HepG2 (cell line): ENCODE results near the gene IQUB. TPM values are rescaled to one million over a fixed set of nuclear protein-coding genes. Genes with fewer than 3 reads are reported as not detected.

Source experiments
- ATAC-seq: fragments of 200-7000 bp; cut with Tn5 transposase; 3 replicates; pipeline ENCODE4 v1.9.1; 2020; ENCODE audit warnings: mild to moderate bottlenecking, moderate library complexity
- BruUV-seq: library from RNA; stranded (reverse); fragments of 400-500 nt; replicated peaks from 2 replicates; lab custom pipeline; 2021; lab: Mats Ljungman, UMichigan
- CTCF ChIA-PET: fragments of 300-600 bp; formaldehyde crosslinking; extraction: SDS; loops from one replicate; lab custom pipeline; 2021; ENCODE audit warnings: low total read pairs, inconsistent platforms, low intra/inter-chr PET ratio; lab: Yijun Ruan, JAX
- POLR2A ChIA-PET: fragments of 350-600 bp; sonication (Branson Sonifier 250); formaldehyde crosslinking; loops from one replicate; lab custom pipeline; 2020; ENCODE audit warnings: antibody characterized with exemption, inconsistent platforms; lab: Yijun Ruan, JAX
- DNase-seq: peaks from one replicate; pipeline ENCODE4 v3.0.0-alpha.2; 2015; ENCODE audit warnings: low spot score
- FAIRE-seq: peaks from 3 replicates; lab custom pipeline; 2011; peaks lifted over from hg19 to GRCh38; lab: Jason Lieb, UNC
- H2AFZ ChIP-seq: one replicate; pipeline ENCODE4 v1.6.1; 2011; ENCODE audit warnings: low read length, inconsistent platforms
- H3K27ac ChIP-seq: fragments of 300-600 bp; 3 replicates; pipeline ENCODE4 v1.8.0; 2011; ENCODE audit warnings: mixed run types, mild to moderate bottlenecking, mixed read lengths, low read length, inconsistent platforms; ENCODE audit not compliant: insufficient read depth; ENCODE audit errors: extremely low read length
- H3K27me3 ChIP-seq, 2 experiments: fragments of 200-600 bp in 1 of 2; 2 replicates in 1 of 2; 3 replicates in 1 of 2; pipeline versions ENCODE4 v1.6.0 to v1.8.0; 2011; ENCODE audit warnings: low read length in 2 of 2, mild to moderate bottlenecking in 2 of 2, moderate library complexity in 2 of 2, inconsistent platforms in 1 of 2; ENCODE audit not compliant: insufficient read depth in 2 of 2, control insufficient read depth in 1 of 2
- H3K36me3 ChIP-seq, 2 experiments: fragments of 200-600 bp in 1 of 2; replicated peaks in 1 of 2; 2 replicates in 1 of 2; 3 replicates in 1 of 2; pipeline versions ENCODE4 v1.5.1 to v1.8.0; 2011; ENCODE audit warnings: low read length in 2 of 2, inconsistent platforms in 1 of 2; ENCODE audit not compliant: insufficient read depth in 2 of 2, control insufficient read depth in 1 of 2
- H3K4me1 ChIP-seq: 2 replicates; pipeline ENCODE4 v1.5.1; 2012; ENCODE audit warnings: low read length, inconsistent platforms; ENCODE audit not compliant: insufficient read depth
- H3K4me2 ChIP-seq: 2 replicates; pipeline ENCODE4 v1.6.0; 2011; ENCODE audit warnings: low read depth, low read length, inconsistent platforms
- H3K4me3 ChIP-seq, 3 experiments: fragments of 200-600 bp in 1 of 3; sonication (generic), shearing (Covaris generic) in 1 of 3; replicated peaks in 1 of 3; 2 replicates each; pipeline ENCODE4 v1.5.1; 2011 to 2016; ENCODE audit warnings: low read length in 3 of 3, inconsistent platforms in 2 of 3, low read depth in 2 of 3, mild to moderate bottlenecking in 2 of 3, control low read depth in 1 of 3, mixed read lengths in 1 of 3; ENCODE audit not compliant: insufficient read depth in 1 of 3
- H3K79me2 ChIP-seq: one replicate; pipeline ENCODE4 v1.6.1; 2011; ENCODE audit warnings: low read length, inconsistent platforms; ENCODE audit not compliant: insufficient read depth
- H3K9ac ChIP-seq: 2 replicates; pipeline ENCODE4 v1.6.0; 2011; ENCODE audit warnings: mild to moderate bottlenecking, low read depth, low read length, inconsistent platforms; ENCODE audit not compliant: insufficient read depth
- H3K9me3 ChIP-seq: 2 replicates; pipeline ENCODE4 v1.5.1; 2012; ENCODE audit warnings: mild to moderate bottlenecking, low read length
- H4K20me1 ChIP-seq: 2 replicates; pipeline ENCODE4 v1.6.0; 2011; ENCODE audit warnings: inconsistent platforms, mild to moderate bottlenecking, low read length, moderate library complexity; ENCODE audit not compliant: insufficient read depth
- ARID3A ChIP-seq: IDR thresholded peaks from 2 replicates; pipeline ENCODE4 v1.6.1; 2012; ENCODE audit warnings: low read depth, low read length, improper control_type of control experiment
- ATRX ChIP-seq: sonication (generic); formaldehyde crosslinking; IDR thresholded peaks from 2 replicates; pipeline ENCODE4 v1.4.0; 2020; ENCODE audit warnings: missing genetic modification reagents, borderline replicate concordance
- BRCA1 ChIP-seq: sonication (generic); formaldehyde crosslinking; IDR thresholded peaks from 2 replicates; pipeline ENCODE4 v1.4.0; 2020; ENCODE audit warnings: missing genetic modification reagents
- EEA1 ChIP-seq: sonication (generic); formaldehyde crosslinking; IDR thresholded peaks from 2 replicates; pipeline ENCODE4 v1.5.1; 2020; ENCODE audit warnings: mild to moderate bottlenecking, missing genetic modification reagents, borderline replicate concordance
- FOXK1 ChIP-seq: sonication (generic); formaldehyde crosslinking; IDR thresholded peaks from 2 replicates; pipeline ENCODE4 v1.4.0; 2020; ENCODE audit warnings: low read depth, missing genetic modification reagents, borderline replicate concordance
- FOXO1 ChIP-seq: sonication (generic); formaldehyde crosslinking; IDR thresholded peaks from 2 replicates; pipeline ENCODE4 v1.4.0; 2020; ENCODE audit warnings: missing genetic modification reagents
- HMG20A ChIP-seq: IDR thresholded peaks from 2 replicates; pipeline ENCODE4 v1.6.1; 2016; ENCODE audit warnings: borderline replicate concordance
- HOMEZ ChIP-seq: IDR thresholded peaks from 2 replicates; pipeline ENCODE4 v1.6.1; 2016; ENCODE audit warnings: low read depth
- NFE2L1 ChIP-seq: sonication (generic); formaldehyde crosslinking; IDR thresholded peaks from 2 replicates; pipeline ENCODE4 v1.4.0; 2020; ENCODE audit warnings: missing genetic modification reagents, mild to moderate bottlenecking, borderline replicate concordance
- PLSCR1 ChIP-seq: sonication (generic); formaldehyde crosslinking; IDR thresholded peaks from 2 replicates; pipeline ENCODE4 v1.5.0; 2020; ENCODE audit warnings: missing genetic modification reagents, mild to moderate bottlenecking, borderline replicate concordance
- PTBP1 ChIP-seq: fragments of 200-400 bp; formaldehyde crosslinking; IDR thresholded peaks from 2 replicates; pipeline ENCODE4 v1.6.1; 2018; ENCODE audit warnings: low read length, low read depth; ENCODE audit not compliant: poor library complexity, severe bottlenecking
- RARG ChIP-seq: sonication (generic); formaldehyde crosslinking; IDR thresholded peaks from 2 replicates; pipeline ENCODE4 v1.4.0; 2020; ENCODE audit warnings: low read depth, mild to moderate bottlenecking, missing genetic modification reagents
- SATB2 ChIP-seq: sonication (generic); formaldehyde crosslinking; IDR thresholded peaks from 2 replicates; pipeline ENCODE4 v1.5.0; 2020; ENCODE audit warnings: missing genetic modification reagents
- SIX4 ChIP-seq: sonication (generic); formaldehyde crosslinking; IDR thresholded peaks from 2 replicates; pipeline ENCODE4 v1.4.0; 2020; ENCODE audit warnings: missing genetic modification reagents
- SOX5 ChIP-seq: IDR thresholded peaks from 2 replicates; pipeline ENCODE4 v1.6.1; 2016; ENCODE audit warnings: borderline replicate concordance
- ZBTB8A ChIP-seq: sonication (generic); formaldehyde crosslinking; IDR thresholded peaks from 2 replicates; pipeline ENCODE4 v1.4.0; 2020; ENCODE audit warnings: mild to moderate bottlenecking, low read depth, missing genetic modification reagents, borderline replicate concordance
- ZNF235 ChIP-seq: sonication (generic); formaldehyde crosslinking; IDR thresholded peaks from 2 replicates; pipeline ENCODE4 v1.8.1; 2023; ENCODE audit warnings: mild to moderate bottlenecking, missing genetic modification reagents, borderline replicate concordance
- ZNF274 ChIP-seq: sonication (generic); formaldehyde crosslinking; IDR thresholded peaks from 2 replicates; pipeline ENCODE4 v1.5.1; 2020; ENCODE audit warnings: mild to moderate bottlenecking, missing genetic modification reagents
- ZNF709 ChIP-seq: sonication (generic); formaldehyde crosslinking; IDR thresholded peaks from 2 replicates; pipeline ENCODE4 v1.5.0; 2020; ENCODE audit warnings: mild to moderate bottlenecking, missing genetic modification reagents
- ZNF772 ChIP-seq: sonication (generic); formaldehyde crosslinking; IDR thresholded peaks from 2 replicates; pipeline ENCODE4 v1.5.0; 2020; ENCODE audit warnings: mild to moderate bottlenecking, missing genetic modification reagents
- ZNF883 ChIP-seq: sonication (generic); formaldehyde crosslinking; IDR thresholded peaks from 2 replicates; pipeline ENCODE4 v1.5.1; 2020; ENCODE audit warnings: mild to moderate bottlenecking, missing genetic modification reagents; ENCODE audit errors: not compliant biosample characterization
- WGBS: methylation state at CpG from one replicate; pipeline ENCODE4 v1.1.6; 2017; ENCODE audit warnings: low lambda C conversion rate; 5-methylcytosine and 5-hydroxymethylcytosine counted together
- in situ Hi-C: cut with HindIII; loops from 2 replicates; pipeline ENCODE4 v1.10.0; 2017; ENCODE audit warnings: low pct_unique_long_range_greater_than_20kb; ENCODE audit not compliant: extremely low pct_ligation_motif_present
- intact Hi-C: fragments of 100-400 bp; cut with micrococcal nuclease; formaldehyde crosslinking; loops from one replicate; pipeline ENCODE4 v1.10.0; 2022; ENCODE audit not compliant: unreplicated experiment
- polyA plus RNA-seq, 8 experiments: library from polyadenylated mRNA; depleted of rRNA in 3 of 8; stranded (reverse) in 7 of 8; unstranded in 1 of 8; fragments of >200 nt; fragmentation: Illumina TruSeq in 4 of 8; extraction: Trizol in 4 of 8; gene quantifications; 2 replicates each; pipeline versions ENCODE4 v1.2.1 to v1.2.3, GENCODE V29; 2011 to 2016; ENCODE audit warnings: low read depth in 4 of 8, missing spikeins in 1 of 8, mixed read lengths in 1 of 8; ENCODE audit not compliant: insufficient read depth in 1 of 8
- total RNA-seq, 5 experiments: library from RNA; depleted of rRNA; stranded (reverse); fragments of >200 nt; fragmentation: Illumina TruSeq; extraction: Trizol; gene quantifications; 2 replicates each; pipeline ENCODE4 v1.2.3, GENCODE V29; 2016; ENCODE audit warnings: low read depth in 1 of 5

Gene IQUB
- total and polyA plus RNA-seq, 2 of the 13 experiments (the other 11 are each of a cell fraction or from before 2014, with no cell fraction given): 0.07 TPM; not detected in 1

- TF ChIP-seq ARID3A (peak; percentile 61; the same call in 1 of the 2 replicates), ZBTB8A (no peak), FOXK1 (CRISPR knock-in tag) (no peak), ZNF709 (CRISPR knock-in tag) (no peak), SATB2 (CRISPR knock-in tag) (no peak), ZNF235 (no peak), NFE2L1 (CRISPR knock-in tag) (no peak), ZNF274 (CRISPR knock-in tag) (no peak), BRCA1 (no peak), SOX5 (CRISPR knock-in tag) (no peak), HOMEZ (no peak)
- TF ChIP-seq, all 625 proteins: peak for 4
Measured at GRCh38 chr7:123494193-123494796, 40.1 kb downstream of the IQUB start (continued).

GRCh38 chr7:123492485-123492884 lies 41.9 kb downstream of the IQUB start:
- 16% methylated on average over 3 of the region's 3 CpGs for WGBS
- Histone ChIP-seq H3K4me3 (no peak overlapping the region), H3K79me2 (no peaks in the 10 kb centered on the region), H3K27ac (no peak overlapping the region), H2AFZ (no peak overlapping the region), H3K9me3 (no peaks in the 10 kb centered on the region), H3K4me2 (no peak overlapping the region), H4K20me1 (no peaks in the 10 kb centered on the region), H3K9ac (no peak overlapping the region), H3K36me3 (no peaks in the 10 kb centered on the region), H3K4me1 (no peaks in the 10 kb centered on the region), H3K27me3 (no peaks in the 10 kb centered on the region)
- no TSS peak for BruUV-seq
- ChIA-PET POLR2A (no interaction called here), CTCF (no interaction called here)
- ATAC-seq: peak; percentile 80
- no peak for DNase-seq
- intact Hi-C loops (loop anchor here (10.0 kb wide), 1 partner anchor 132 kb away; no protein-coding TSS in a partner anchor), in situ Hi-C loops (loop anchor here (5.0 kb wide), 1 partner anchor 45 kb away; no protein-coding TSS in a partner anchor)
- no peak for FAIRE-seq
- TF ChIP-seq SIX4 (no peak), PTBP1 (no peak), EEA1 (CRISPR knock-in tag) (no peak), HMG20A (CRISPR knock-in tag) (no peak), PLSCR1 (CRISPR knock-in tag) (no peak), FOXO1 (no peak), ZNF883 (CRISPR knock-in tag) (no peak), RARG (CRISPR knock-in tag) (no peak), ZNF772 (CRISPR knock-in tag) (no peak), ATRX (CRISPR knock-in tag) (no peak)
